ENCODE measurements around the gene BEX4.

The BEX4 gene

DNA sequence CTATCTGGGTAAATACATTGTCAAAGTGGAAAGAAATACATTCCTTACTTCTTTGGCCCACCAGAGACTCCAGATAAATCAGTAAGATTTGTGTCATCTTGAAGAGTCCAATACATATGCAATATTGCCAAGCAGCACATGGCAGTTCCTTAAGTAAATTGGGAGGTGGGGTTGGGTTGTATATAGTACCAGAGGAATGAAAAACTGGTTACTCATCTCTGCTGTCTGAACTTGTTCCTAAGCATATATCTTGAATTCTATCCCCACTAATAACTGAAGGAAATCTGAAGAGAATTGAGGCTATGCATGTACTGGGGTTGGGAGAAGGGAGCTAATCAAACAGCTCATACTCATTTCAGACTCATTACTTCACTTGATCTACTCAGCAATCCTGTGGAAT, 25.2 kb downstream of the BEX4 start:
- DNase-seq: no peak

DNA sequence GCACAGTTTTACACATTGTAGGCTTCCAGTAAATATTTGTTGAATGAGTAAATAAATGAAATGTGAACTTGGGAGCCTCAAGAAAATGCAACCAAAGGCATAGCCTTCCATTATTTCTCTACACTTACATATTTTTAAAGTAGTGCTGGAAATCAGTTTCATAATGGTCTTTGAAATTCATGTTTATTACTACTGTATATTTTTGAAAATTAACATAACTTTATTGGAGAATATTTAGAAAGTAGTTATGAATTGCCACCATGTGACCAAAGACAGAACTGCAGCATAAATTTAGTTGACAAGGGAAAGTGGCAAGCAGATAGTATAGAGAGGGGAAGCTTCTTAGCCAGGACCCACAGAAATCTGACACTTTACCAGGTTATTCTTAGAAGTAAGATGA, 33.6 kb downstream of the BEX4 start:
- DNase-seq: no peak

DNA sequence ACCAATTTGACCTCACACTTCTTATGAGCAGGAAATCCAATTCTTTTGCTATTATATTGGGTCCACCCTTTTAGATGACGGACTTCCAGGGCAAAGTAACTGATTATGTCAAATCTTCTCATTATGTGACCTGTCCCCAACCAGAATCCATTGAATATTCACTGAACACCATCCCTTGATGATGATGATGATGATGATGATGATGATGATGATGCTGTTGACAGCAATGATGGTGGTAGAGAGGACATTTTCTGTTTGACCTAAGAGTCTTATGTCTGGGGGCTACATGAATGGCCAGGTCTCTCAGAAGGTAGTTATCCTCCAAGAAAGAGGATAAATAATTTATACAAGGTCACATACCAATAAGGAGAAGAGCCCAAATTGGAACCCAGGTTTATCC, 34.9 kb downstream of the BEX4 start:
- DNase-seq: no peak

DNA sequence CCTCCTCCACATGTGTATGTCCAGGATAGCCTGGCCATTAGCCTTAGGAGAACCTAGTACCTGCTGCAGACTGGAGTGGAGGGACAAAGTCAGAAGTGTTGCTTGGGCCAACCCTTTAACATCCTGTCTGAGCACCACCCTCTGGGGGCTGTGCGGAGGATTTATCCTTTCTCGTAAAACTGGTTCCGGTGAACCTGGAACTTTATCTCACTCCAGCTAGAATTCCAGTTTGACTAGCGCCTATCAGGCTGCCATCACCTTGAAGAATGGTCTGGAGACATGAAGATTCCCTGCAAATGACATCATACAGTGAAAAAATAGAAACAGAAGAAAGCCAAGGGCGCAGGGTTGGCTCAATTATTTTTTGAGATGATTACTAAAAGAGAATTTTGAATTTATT, 36.1 kb downstream of the BEX4 start:
- DNase-seq: no peak

DNA sequence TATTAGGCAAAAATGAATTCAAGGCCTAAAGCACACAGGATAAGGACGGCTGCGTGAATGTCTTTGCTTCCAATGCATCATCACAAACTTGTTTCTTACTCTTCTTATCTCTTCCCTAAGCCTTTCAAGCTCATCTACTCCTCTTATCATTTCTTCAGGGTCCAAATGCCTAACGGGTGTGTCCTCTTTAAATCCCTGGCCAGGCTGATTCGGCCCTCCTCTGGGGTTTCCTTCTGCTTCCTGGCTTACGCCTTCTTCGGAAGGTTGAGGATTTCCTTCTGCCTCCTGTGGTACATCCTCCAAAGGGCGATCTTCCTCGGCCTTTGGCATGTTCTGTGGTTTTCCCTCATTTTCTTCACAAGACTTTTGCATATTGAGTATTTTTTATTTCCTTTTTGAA, 38.7 kb downstream of the BEX4 start:
- DNase-seq: no peak

DNA sequence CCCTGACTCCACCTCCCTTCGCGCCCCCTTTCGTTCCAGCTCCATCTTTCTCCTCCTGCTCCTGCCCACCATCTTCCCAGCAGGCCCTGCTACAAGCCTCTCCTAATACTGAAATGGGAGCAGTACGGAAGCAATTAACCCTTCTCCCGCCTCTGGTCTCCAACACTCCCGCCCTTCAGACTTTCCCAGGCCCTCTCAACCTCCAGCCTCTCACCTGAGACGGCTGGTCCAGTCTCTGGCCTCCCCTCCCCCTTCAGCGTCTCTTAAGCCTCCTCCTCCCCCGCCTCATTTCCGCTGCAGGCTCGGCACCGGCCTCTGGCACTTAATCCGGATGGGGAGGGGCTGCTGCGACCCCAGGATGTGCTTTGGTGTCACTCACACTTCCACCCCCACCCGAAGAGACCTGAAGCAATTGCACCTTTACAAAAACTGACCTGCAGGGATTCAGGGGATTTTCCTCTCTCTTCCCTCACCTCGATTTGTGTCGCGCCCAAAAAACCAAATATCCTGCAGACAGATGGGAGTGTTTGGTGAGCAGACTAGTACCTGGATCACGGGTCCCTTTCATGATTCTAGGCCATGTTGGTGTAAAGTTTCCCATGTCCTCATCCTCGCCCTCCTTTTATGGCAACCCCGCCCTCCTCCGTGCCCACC, 39.4 kb downstream of the BEX4 start:
- peak; percentile 48 for DNase-seq

DNA sequence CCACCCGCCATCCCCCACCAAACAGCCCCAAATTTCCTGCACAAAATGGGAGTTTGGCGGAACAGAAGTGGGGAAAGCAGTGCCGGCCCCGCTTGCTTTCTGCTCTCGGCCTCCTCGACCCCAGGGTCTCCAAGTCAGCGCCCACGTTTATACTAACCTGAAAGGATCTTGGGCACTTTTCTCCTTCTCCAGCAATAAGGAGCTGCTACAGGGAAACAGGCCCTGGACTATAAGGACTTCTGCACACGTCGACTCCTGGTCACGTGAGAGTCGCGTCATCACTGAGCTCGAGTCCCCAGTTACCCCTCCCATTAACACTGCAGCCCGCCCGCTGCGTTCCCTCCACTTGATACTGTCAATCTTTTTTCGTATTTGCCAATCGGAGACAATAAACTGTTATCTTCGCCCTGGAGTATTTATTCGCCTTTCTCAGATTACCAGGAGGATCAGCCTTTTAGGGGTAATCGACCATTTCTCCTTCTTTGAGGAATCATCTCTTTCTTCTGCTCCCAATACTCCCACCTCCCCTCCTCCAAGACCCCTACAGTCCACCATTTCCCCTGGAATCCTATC, 40.1 kb downstream of the BEX4 start, which contains the start of gene TCEAL8:
TCEAL8 (minus strand) TSS at position 235 of the 573 bp plus-strand sequence. CDS start 1,176 bp downstream, outside the sequence.
- DNase-seq: peak; percentile 53

DNA sequence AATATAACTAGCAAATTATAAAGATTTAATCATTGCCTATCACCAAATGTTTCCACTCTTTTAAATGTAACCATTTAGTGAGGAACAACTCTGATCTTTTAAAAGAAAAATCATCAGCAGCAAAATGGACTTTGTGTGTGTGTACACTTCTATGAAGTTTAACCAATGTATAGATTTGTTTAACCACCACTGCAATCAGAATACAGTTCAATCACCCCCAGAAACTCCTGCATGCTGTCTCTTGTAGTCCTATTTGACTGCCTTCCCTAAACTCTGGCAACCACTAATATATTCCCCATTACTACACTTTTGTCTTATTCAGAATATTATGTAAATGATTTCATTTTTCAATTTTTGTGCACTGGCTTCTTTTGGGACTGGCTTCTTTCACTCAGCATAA, 41.7 kb downstream of the BEX4 start:
- DNase-seq: no peak

DNA sequence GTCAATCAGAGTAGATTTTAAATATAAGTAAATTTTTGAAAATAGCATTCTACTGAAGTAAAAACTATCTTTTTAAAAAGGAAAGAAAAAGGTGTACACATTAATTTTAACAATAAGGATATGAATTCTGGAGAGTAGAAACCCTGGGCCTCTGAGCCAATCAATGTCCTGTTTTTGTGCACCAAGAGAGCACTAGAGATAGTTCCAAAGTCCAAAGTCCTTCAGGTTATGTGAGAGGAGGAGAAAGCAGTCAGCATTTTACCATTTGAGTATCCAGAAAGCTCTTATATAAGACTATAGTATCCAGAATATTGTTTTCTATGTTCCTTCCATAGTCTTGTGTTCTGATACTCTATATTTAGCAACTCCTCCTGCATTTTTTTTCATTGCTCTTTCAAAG, 43.4 kb downstream of the BEX4 start:
- no peak for DNase-seq

Measured in NCI-H226 (cell line).